Measurements from ENCODE around the gene LURAP1L.

GRCh38 chr9:12785260-12785770 is 10.5 kb downstream of the LURAP1L start:
- no peak for TF ChIP-seq POLR2AphosphoS5 (IDR thresholded peaks at IDR 0.05; ENCODE audit: low read depth, low read length)
- no peak for TF ChIP-seq REST (IDR thresholded peaks at IDR 0.05; ENCODE audit: insufficient read depth in 1 of 2, low read depth in 2 of 2, low read length in 2 of 2)
- TF ChIP-seq SIN3A (IDR thresholded peaks at IDR 0.05; ENCODE audit: borderline replicate concordance, insufficient read depth, low read length): no peak
- no peak for TF ChIP-seq TAF1 (IDR thresholded peaks at IDR 0.05; ENCODE audit: borderline replicate concordance, insufficient read depth, low read length)
- no peak for TF ChIP-seq FOXP2 (optimal IDR thresholded peaks at IDR 0.05; ENCODE audit: borderline replicate concordance, extremely low read depth, extremely low read length, insufficient read depth)

Measured in PFSK-1 (cell line).